Spleen (tissue), 7 donors: Measurements from ENCODE around the gene NR3C1.

ENCODE experiments used
- POLR2AphosphoS5 ChIP-seq, 3 donors: sonication (generic); formaldehyde crosslinking; IDR thresholded peaks; one replicate each; pipeline ENCODE4 v1.5.1; 2017; ENCODE audit warnings: antibody characterized with exemption in 3 of 3
- TF ChIP-seq, protein P1 (sequence below), 11 experiments: fragments of 200-600 bp in 7 of 11; fragments of 450-650 bp in 4 of 11; sonication (generic) in 4 of 11; IDR thresholded peaks in 8 of 11; conservative IDR thresholded peaks in 3 of 11; 1 replicate in 7 of 11; 2 replicates in 4 of 11; pipeline versions ENCODE4 v1.4.0 to v1.8.0; 2016 to 2021; ENCODE audit warnings: antibody characterized with exemption in 11 of 11, inconsistent platforms in 4 of 11, mild to moderate bottlenecking in 1 of 11
- donor health status: DM: no; HTN: no; CAD: no; lungs with moderate emphysema.
- donor health status: DM: no; HTN: no; CAD: no.
- donor health status: DM: no; HTN: no; CAD: no.

DNA sequence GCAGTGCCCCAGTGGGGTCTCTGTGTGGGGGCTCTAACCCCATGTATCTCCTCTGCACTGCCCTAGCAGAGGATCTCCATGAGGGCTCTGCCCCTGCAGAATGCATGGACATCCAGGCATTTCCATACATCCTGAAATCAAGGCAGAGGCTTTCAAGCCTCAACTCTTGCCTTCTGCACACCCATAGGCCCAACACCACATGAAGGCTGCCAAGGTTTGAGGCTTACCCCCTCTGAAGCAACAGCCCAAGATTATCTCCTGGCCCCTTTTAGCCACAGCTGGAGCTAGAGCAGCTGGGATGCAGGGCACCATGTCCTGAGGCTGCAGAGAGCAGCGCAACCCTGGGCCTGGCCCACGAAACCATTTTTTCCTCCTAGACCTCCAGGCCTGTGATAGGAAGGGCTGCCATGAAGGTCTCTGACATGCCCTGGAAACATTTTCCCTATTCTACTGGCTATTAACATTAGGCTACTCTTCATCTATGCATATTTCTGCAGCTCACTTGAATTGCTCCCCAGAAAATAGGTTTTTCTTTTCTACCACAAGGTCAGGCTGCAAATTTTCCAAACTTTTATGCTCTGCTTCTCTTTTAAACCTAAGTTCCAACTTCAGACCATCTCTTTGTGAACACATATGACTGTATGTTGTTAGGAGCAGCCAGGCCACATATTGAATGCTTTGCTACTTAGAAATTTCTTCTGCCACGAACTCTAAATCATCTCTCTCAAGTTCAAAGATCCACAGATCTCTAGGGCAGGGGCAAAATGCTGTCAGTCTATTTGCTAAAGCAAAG lies 18.4 kb downstream of the NR3C1 start:
- TF ChIP-seq, protein P1, sequence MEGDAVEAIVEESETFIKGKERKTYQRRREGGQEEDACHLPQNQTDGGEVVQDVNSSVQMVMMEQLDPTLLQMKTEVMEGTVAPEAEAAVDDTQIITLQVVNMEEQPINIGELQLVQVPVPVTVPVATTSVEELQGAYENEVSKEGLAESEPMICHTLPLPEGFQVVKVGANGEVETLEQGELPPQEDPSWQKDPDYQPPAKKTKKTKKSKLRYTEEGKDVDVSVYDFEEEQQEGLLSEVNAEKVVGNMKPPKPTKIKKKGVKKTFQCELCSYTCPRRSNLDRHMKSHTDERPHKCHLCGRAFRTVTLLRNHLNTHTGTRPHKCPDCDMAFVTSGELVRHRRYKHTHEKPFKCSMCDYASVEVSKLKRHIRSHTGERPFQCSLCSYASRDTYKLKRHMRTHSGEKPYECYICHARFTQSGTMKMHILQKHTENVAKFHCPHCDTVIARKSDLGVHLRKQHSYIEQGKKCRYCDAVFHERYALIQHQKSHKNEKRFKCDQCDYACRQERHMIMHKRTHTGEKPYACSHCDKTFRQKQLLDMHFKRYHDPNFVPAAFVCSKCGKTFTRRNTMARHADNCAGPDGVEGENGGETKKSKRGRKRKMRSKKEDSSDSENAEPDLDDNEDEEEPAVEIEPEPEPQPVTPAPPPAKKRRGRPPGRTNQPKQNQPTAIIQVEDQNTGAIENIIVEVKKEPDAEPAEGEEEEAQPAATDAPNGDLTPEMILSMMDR (IDR thresholded peaks at IDR 0.05 in 8 of 11, conservative IDR thresholded peaks at IDR 0.05 in 3 of 11), result no peak
- TF ChIP-seq POLR2AphosphoS5 (IDR thresholded peaks at IDR 0.05), result no peak
